Subcutaneous abdominal adipose tissue (tissue), 5 donors: ENCODE results near the gene C5orf63.

Experiments used
- H3K27ac ChIP-seq: one replicate; pipeline ENCODE4 v1.7.0; 2013; ENCODE audit warnings: low read depth, mild to moderate bottlenecking, inconsistent platforms, low read length, moderate library complexity
- H3K27me3 ChIP-seq, 5 donors: one replicate each; pipeline ENCODE4 v1.7.0; 2013; ENCODE audit warnings: low read length in 5 of 5, inconsistent platforms in 1 of 5; ENCODE audit not compliant: control insufficient read depth in 5 of 5, insufficient read depth in 4 of 5
- H3K36me3 ChIP-seq, 5 donors: one replicate each; pipeline ENCODE4 v1.7.0; 2013; ENCODE audit warnings: low read length in 5 of 5; ENCODE audit not compliant: control insufficient read depth in 5 of 5, insufficient read depth in 5 of 5
- H3K4me1 ChIP-seq, 5 donors: one replicate each; pipeline ENCODE4 v1.7.0; 2013; ENCODE audit warnings: low read length in 5 of 5, mild to moderate bottlenecking in 3 of 5, moderate library complexity in 1 of 5; ENCODE audit not compliant: control insufficient read depth in 5 of 5, insufficient read depth in 5 of 5
- H3K4me3 ChIP-seq, 5 donors: one replicate each; pipeline ENCODE4 v1.7.0; 2013; ENCODE audit warnings: low read length in 5 of 5, low read depth in 1 of 5
- H3K9ac ChIP-seq, 5 donors: one replicate each; pipeline ENCODE4 v1.7.0; 2013; ENCODE audit warnings: low read length in 5 of 5, mild to moderate bottlenecking in 4 of 5, moderate library complexity in 3 of 5
- H3K9me3 ChIP-seq, 5 donors: one replicate each; pipeline ENCODE4 v1.7.0; 2013; ENCODE audit warnings: low read length in 5 of 5; ENCODE audit not compliant: control insufficient read depth in 5 of 5
- donor health status: healthy.
- donor health status: healthy.
- donor health status: healthy.
- donor health status: healthy.
- donor health status: healthy.

C5orf63 gene

GRCh38 chr5:127077366-127077765 is 4.1 kb upstream of the C5orf63 start:
- no peaks in the 10 kb centered on the region for H3K9me3 ChIP-seq
- H3K9ac ChIP-seq = no peak overlapping the region
- no peaks in the 10 kb centered on the region for H3K36me3 ChIP-seq
- peaks cover 0 to 11% (median 9%) of the 10 kb centered on the region in 5 donors for H3K4me1 ChIP-seq
- H3K4me3 ChIP-seq = no peak overlapping the region
- no peaks in the 10 kb centered on the region for H3K27me3 ChIP-seq
- H3K27ac ChIP-seq = no peak overlapping the region

- peaks cover 0 to 13% (median 9%) of the 10 kb centered on the region in 5 donors for H3K4me1 ChIP-seq
Measured at GRCh38 chr5:127076315-127077129, 3.2 kb upstream of the C5orf63 start.

GRCh38 chr5:127074466-127074865 is 1.2 kb upstream of the C5orf63 start:
- Histone ChIP-seq H3K36me3 (no peaks in the 10 kb centered on the region), H3K27me3 (no peaks in the 10 kb centered on the region), H3K27ac (no peak overlapping the region), H3K9ac (no peak overlapping the region), H3K9me3 (no peaks in the 10 kb centered on the region), H3K4me1 (peaks cover 0 to 23% (median 9%) of the 10 kb centered on the region in 5 donors), H3K4me3 (no peak overlapping the region)

More at GRCh38 chr5:127076315-127077129, 3.2 kb upstream of the C5orf63 start:
- Histone ChIP-seq H3K9me3 (no peaks in the 10 kb centered on the region), H3K4me3 (no peak overlapping the region), H3K27me3 (no peaks in the 10 kb centered on the region), H3K27ac (no peak overlapping the region), H3K36me3 (no peaks in the 10 kb centered on the region), H3K9ac (no peak overlapping the region)

- Histone ChIP-seq H3K4me1 (peaks cover 0 to 26% (median 9%) of the 10 kb centered on the region in 5 donors), H3K27ac (no peak overlapping the region), H3K4me3 (no peak overlapping the region), H3K36me3 (peaks cover 0 to 6% (median 0%) of the 10 kb centered on the region in 5 donors), H3K9me3 (no peaks in the 10 kb centered on the region), H3K27me3 (no peaks in the 10 kb centered on the region), H3K9ac (no peak overlapping the region)
Measured at GRCh38 chr5:127070243-127070642, 3.1 kb downstream of the C5orf63 start.

- Histone ChIP-seq H3K4me3 (no peak overlapping the region), H3K4me1 (peaks cover 0 to 23% (median 7%) of the 10 kb centered on the region in 5 donors), H3K9ac (no peak overlapping the region), H3K27me3 (no peaks in the 10 kb centered on the region), H3K36me3 (peaks cover 0 to 9% (median 0%) of the 10 kb centered on the region in 5 donors), H3K27ac (no peak overlapping the region), H3K9me3 (no peaks in the 10 kb centered on the region)
Measured at GRCh38 chr5:127068493-127069214, 4.6 kb downstream of the C5orf63 start.

- H3K27ac ChIP-seq = no peak overlapping the region
- peaks cover 0 to 13% (median 0%) of the 10 kb centered on the region in 5 donors for H3K4me1 ChIP-seq
- no peaks in the 10 kb centered on the region for H3K9me3 ChIP-seq
- no peak overlapping the region for H3K9ac ChIP-seq
- peaks cover 0 to 9% (median 0%) of the 10 kb centered on the region in 5 donors for H3K36me3 ChIP-seq
- no peaks in the 10 kb centered on the region for H3K27me3 ChIP-seq
- H3K4me3 ChIP-seq = no peak overlapping the region
Measured at GRCh38 chr5:127066721-127067120, 6.6 kb downstream of the C5orf63 start.

GRCh38 chr5:127064253-127064840 is 9.0 kb downstream of the C5orf63 start:
- no peak overlapping the region for H3K9ac ChIP-seq

GRCh38 chr5:127063257-127063913 is 9.9 kb downstream of the C5orf63 start:
- Histone ChIP-seq H3K27me3 (no peaks in the 10 kb centered on the region), H3K9ac (no peak overlapping the region), H3K36me3 (peaks cover 0 to 9% (median 0%) of the 10 kb centered on the region in 5 donors), H3K4me3 (no peak overlapping the region), H3K9me3 (no peaks in the 10 kb centered on the region), H3K27ac (no peak overlapping the region), H3K4me1 (no peaks in the 10 kb centered on the region)

More at GRCh38 chr5:127064253-127064840, 9.0 kb downstream of the C5orf63 start:
- peaks cover 0 to 9% (median 0%) of the 10 kb centered on the region in 5 donors for H3K36me3 ChIP-seq
- no peaks in the 10 kb centered on the region for H3K9me3 ChIP-seq
- H3K27me3 ChIP-seq = no peaks in the 10 kb centered on the region
- no peak overlapping the region for H3K4me3 ChIP-seq
- H3K4me1 ChIP-seq = peaks cover 0 to 2% (median 0%) of the 10 kb centered on the region in 5 donors
- no peak overlapping the region for H3K27ac ChIP-seq

GRCh38 chr5:127061956-127062355 is 11.3 kb downstream of the C5orf63 start:
- no peaks in the 10 kb centered on the region for H3K27me3 ChIP-seq
- no peak overlapping the region for H3K9ac ChIP-seq
- no peak overlapping the region for H3K27ac ChIP-seq
- H3K4me3 ChIP-seq = no peak overlapping the region
- no peaks in the 10 kb centered on the region for H3K9me3 ChIP-seq
- no peaks in the 10 kb centered on the region for H3K4me1 ChIP-seq
- H3K36me3 ChIP-seq = peaks cover 0 to 12% (median 0%) of the 10 kb centered on the region in 5 donors
